Natural killer cell (primary cell): Measurements from ENCODE around the gene BCLAF1. TPM values are rescaled to one million over a fixed set of nuclear protein-coding genes. Genes with fewer than 3 reads are reported as not detected.

Source experiments
- ATAC-seq, 3 donors: fragments of 150-1000 bp in 2 of 3; fragments of 200-7000 bp in 1 of 3; cut with Tn5 transposase; 1 replicate in 1 of 3; 2 replicates in 2 of 3; pipeline ENCODE4 v1.10.0; 2021; ENCODE audit warnings: mild to moderate bottlenecking in 2 of 3, moderate library complexity in 2 of 3
- DNase-seq, 2 donors: peaks; one replicate each; pipeline versions ENCODE4 v3.0.0 to v3.0.0-alpha.2; 2013 to 2021; ENCODE audit warnings: mixed read lengths in 1 of 2
- H3K27ac ChIP-seq: one replicate; pipeline ENCODE4 v1.5.1; 2013; ENCODE audit warnings: mild to moderate bottlenecking, low read length
- H3K27me3 ChIP-seq: one replicate; pipeline ENCODE4 v1.6.1; 2013; ENCODE audit warnings: low read length; ENCODE audit not compliant: control insufficient read depth, insufficient read depth
- H3K36me3 ChIP-seq: one replicate; pipeline ENCODE4 v1.6.1; 2013; ENCODE audit warnings: low read length; ENCODE audit not compliant: control insufficient read depth, insufficient read depth
- H3K4me1 ChIP-seq: one replicate; pipeline ENCODE4 v1.6.1; 2013; ENCODE audit warnings: low read length; ENCODE audit not compliant: control insufficient read depth, insufficient read depth
- H3K4me3 ChIP-seq: one replicate; pipeline ENCODE4 v1.5.1; 2013; ENCODE audit warnings: low read length
- H3K9me3 ChIP-seq: one replicate; pipeline ENCODE4 v1.6.1; 2013; ENCODE audit warnings: low read length; ENCODE audit not compliant: control insufficient read depth, insufficient read depth
- H3K27ac Mint-ChIP-seq, 2 donors: one replicate each; pipeline ENCODE4 v1.8.0; 2022; ENCODE audit warnings: mild to moderate bottlenecking in 2 of 2, mixed read lengths in 2 of 2, moderate library complexity in 1 of 2
- H3K27me3 Mint-ChIP-seq, 2 donors: one replicate each; pipeline ENCODE4 v1.8.0; 2022; ENCODE audit warnings: low read depth in 2 of 2, mixed read lengths in 2 of 2
- H3K36me3 Mint-ChIP-seq: one replicate; pipeline ENCODE4 v1.8.0; 2022; ENCODE audit warnings: mixed read lengths
- H3K4me1 Mint-ChIP-seq, 2 donors: one replicate each; pipeline ENCODE4 v1.8.0; 2022; ENCODE audit warnings: mixed read lengths in 2 of 2
- H3K4me3 Mint-ChIP-seq: one replicate; pipeline ENCODE4 v1.8.0; 2022; ENCODE audit warnings: mild to moderate bottlenecking, moderate library complexity, mixed read lengths
- H3K9me3 Mint-ChIP-seq, 2 donors: one replicate each; pipeline ENCODE4 v1.8.0; 2022; ENCODE audit warnings: mixed read lengths in 2 of 2
- CTCF ChIP-seq: fragments of 200-600 bp; IDR thresholded peaks from one replicate; pipeline ENCODE4 v1.8.0; 2022; ENCODE audit warnings: antibody characterized with exemption
- WGBS: methylation state at CpG from one replicate; pipeline ENCODE4 v1.1.7; 2013; ENCODE audit warnings: missing lambda C conversion rate; ENCODE audit not compliant: insufficient coverage; 5-methylcytosine and 5-hydroxymethylcytosine counted together
- intact Hi-C: fragments of 100-400 bp; cut with micrococcal nuclease; formaldehyde crosslinking; loops from one replicate; pipeline ENCODE4 v1.14.2; 2022
- total RNA-seq, 4 donors: library from RNA; stranded (reverse); fragments of 120-200 nt in 1 of 4; gene quantifications; one replicate each; pipeline versions ENCODE4 v1.2.3 to v1.2.4, GENCODE V29; 2013 to 2022

BCLAF1 gene
- total RNA-seq, 3 donors from 2014 or later (not counting 1 experiment from before 2014, with no cell fraction given): 391 to 582 (median 465) TPM

GRCh38 chr6:136307351-136307750 is 17.7 kb upstream of the BCLAF1 start:
- no peaks in the 10 kb centered on the region for H3K4me1 Mint-ChIP-seq
- no peaks in the 10 kb centered on the region for H3K4me1 ChIP-seq
- H3K4me3 ChIP-seq: no peak overlapping the region
- H3K27me3 ChIP-seq: no peaks in the 10 kb centered on the region
- ATAC-seq: no peak
- H3K27ac ChIP-seq: no peak overlapping the region
- intact Hi-C loops: no loop called here
- H3K27ac Mint-ChIP-seq: no peak overlapping the region
- H3K9me3 Mint-ChIP-seq: no peaks in the 10 kb centered on the region
- no peak for TF ChIP-seq CTCF
- peaks cover 0 to 7% of the 10 kb centered on the region in 2 donors for H3K27me3 Mint-ChIP-seq
- no peaks in the 10 kb centered on the region for H3K36me3 Mint-ChIP-seq
- H3K36me3 ChIP-seq: no peaks in the 10 kb centered on the region
- DNase-seq: no peak
- no peak overlapping the region for H3K4me3 Mint-ChIP-seq
- H3K9me3 ChIP-seq: no peaks in the 10 kb centered on the region

DNA sequence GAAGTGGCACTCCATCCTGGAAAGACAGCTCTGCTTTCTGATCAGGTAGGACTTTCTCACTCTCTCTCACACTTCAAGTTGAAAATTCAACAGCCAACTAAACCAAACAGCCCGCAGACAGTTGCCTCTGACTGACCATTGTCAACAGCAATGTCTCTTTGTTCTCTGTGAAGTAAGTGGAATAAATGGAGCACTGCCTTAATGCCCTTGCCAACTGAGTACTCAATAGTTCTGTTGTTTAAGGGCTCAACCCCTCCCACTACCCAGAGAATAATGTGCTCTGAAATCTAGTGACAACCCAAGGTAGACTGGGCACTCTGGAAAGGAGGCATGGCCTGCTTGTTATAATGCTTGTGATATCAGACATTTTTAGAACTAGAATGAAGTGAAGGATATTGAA is 16.8 kb upstream of the BCLAF1 start:
- ATAC-seq: no peak
- no CpG with 5 or more reads among the region's 1 CpG for WGBS
- intact Hi-C loops: no loop called here

GRCh38 chr6:136304410-136304809 is 14.8 kb upstream of the BCLAF1 start:
- Histone ChIP-seq H3K4me1 (no peaks in the 10 kb centered on the region), H3K27ac (no peak overlapping the region), H3K27me3 (no peaks in the 10 kb centered on the region), H3K4me3 (no peak overlapping the region), H3K9me3 (no peaks in the 10 kb centered on the region), H3K36me3 (no peaks in the 10 kb centered on the region)
- Mint-ChIP-seq H3K36me3 (no peaks in the 10 kb centered on the region), H3K9me3 (no peaks in the 10 kb centered on the region), H3K4me1 (no peaks in the 10 kb centered on the region), H3K4me3 (no peak overlapping the region), H3K27me3 (no peaks in the 10 kb centered on the region), H3K27ac (no peak overlapping the region)
- ATAC-seq (no peak), DNase-seq (no peak)
- 97% methylated on average over 4 of the region's 4 CpGs for WGBS
- intact Hi-C loops: no loop called here
- no peak for TF ChIP-seq CTCF

More for the DNA sequence above, 16.8 kb upstream of the BCLAF1 start:
- peak overlapping the region in 1 of 2 donors; percentile 25 for H3K27ac Mint-ChIP-seq
- Histone ChIP-seq H3K36me3 (no peaks in the 10 kb centered on the region), H3K27me3 (no peaks in the 10 kb centered on the region), H3K27ac (no peak overlapping the region), H3K4me1 (no peaks in the 10 kb centered on the region), H3K9me3 (no peaks in the 10 kb centered on the region), H3K4me3 (no peak overlapping the region)
- H3K36me3 Mint-ChIP-seq: no peaks in the 10 kb centered on the region
- no peak for TF ChIP-seq CTCF
- no peak overlapping the region for H3K4me3 Mint-ChIP-seq
- H3K27me3 Mint-ChIP-seq: peaks cover 0 to 3% of the 10 kb centered on the region in 2 donors
- DNase-seq: no peak
- no peaks in the 10 kb centered on the region for H3K4me1 Mint-ChIP-seq
- H3K9me3 Mint-ChIP-seq: no peaks in the 10 kb centered on the region

DNA sequence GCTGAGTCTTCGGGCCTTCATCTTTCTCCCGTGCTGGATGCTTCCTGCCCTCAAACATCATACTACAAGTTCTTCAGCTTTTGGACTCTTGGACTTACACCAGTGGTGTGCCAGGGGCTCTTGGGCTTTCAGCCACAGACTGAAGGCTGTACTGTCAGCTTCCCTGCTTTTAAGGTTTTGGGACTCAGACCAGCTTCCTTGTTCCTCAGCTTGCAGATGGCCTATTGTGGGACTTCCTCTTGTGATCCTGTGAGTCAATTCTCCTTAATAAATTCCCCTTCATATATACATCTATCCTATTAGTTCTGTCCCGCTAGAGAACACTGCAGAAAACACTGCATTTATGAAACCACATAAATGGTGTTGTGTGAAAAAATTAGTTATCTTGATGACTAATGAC is 13.9 kb upstream of the BCLAF1 start:
- ATAC-seq (no peak), DNase-seq (no peak)
- no peak overlapping the region for H3K27ac ChIP-seq
- no peak overlapping the region for H3K4me3 ChIP-seq
- H3K27me3 Mint-ChIP-seq: peaks cover 0 to 7% of the 10 kb centered on the region in 2 donors
- no peaks in the 10 kb centered on the region for H3K4me1 ChIP-seq
- no peak for TF ChIP-seq CTCF
- no peaks in the 10 kb centered on the region for H3K4me1 Mint-ChIP-seq
- H3K27ac Mint-ChIP-seq: no peak overlapping the region
- H3K36me3 Mint-ChIP-seq: no peaks in the 10 kb centered on the region
- no peaks in the 10 kb centered on the region for H3K9me3 Mint-ChIP-seq
- no peak overlapping the region for H3K4me3 Mint-ChIP-seq
- no peaks in the 10 kb centered on the region for H3K27me3 ChIP-seq
- intact Hi-C loops: no loop called here
- no peaks in the 10 kb centered on the region for H3K36me3 ChIP-seq
- WGBS: 90% methylated on average over 2 of the region's 3 CpGs
- no peaks in the 10 kb centered on the region for H3K9me3 ChIP-seq
